HG03558 (cell line): ENCODE measurements around the gene TRIP6.

Source experiments
- ATAC-seq: cut with Tn5 transposase; IDR thresholded peaks from one replicate; pipeline ENCODE4 v1.9.1; 2021; ENCODE audit warnings: moderate number of reproducible peaks; ENCODE audit not compliant: unreplicated experiment; ENCODE audit errors: extremely low read depth

TRIP6 gene, protein sequence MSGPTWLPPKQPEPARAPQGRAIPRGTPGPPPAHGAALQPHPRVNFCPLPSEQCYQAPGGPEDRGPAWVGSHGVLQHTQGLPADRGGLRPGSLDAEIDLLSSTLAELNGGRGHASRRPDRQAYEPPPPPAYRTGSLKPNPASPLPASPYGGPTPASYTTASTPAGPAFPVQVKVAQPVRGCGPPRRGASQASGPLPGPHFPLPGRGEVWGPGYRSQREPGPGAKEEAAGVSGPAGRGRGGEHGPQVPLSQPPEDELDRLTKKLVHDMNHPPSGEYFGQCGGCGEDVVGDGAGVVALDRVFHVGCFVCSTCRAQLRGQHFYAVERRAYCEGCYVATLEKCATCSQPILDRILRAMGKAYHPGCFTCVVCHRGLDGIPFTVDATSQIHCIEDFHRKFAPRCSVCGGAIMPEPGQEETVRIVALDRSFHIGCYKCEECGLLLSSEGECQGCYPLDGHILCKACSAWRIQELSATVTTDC

DNA sequence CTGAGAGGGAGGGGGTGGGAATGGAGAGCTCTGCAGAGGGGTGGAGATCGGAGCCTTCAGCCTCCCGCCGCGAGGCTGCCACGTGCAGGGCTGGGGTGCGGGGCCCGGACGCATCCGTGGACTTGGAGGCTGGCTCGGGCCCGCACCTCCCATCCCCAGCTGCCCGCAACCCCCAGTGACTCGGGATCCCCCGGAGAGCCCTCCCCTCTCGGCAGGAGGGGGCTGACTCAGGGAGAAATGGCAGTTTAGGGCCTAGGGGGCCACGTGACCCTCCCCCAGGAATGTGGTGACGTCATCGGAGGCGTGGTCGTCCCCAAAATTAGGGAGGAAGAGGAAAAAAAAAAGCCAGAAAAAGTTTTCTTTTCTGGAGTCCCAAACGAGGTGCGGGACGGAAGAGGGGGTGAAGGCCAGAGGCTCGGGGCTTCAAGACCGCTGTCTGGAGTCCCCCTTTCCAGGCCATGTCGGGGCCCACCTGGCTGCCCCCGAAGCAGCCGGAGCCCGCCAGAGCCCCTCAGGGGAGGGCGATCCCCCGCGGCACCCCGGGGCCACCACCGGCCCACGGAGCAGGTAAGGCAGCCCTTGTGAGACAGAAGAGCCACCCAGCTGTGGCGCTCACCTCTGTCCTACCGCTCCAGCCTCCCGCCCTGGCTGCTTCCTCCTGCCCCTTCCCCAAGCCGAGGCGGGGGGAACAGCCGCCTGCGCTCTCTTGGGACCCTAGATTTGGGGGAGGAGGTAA lies at the start of gene TRIP6:
Gene TRIP6, plus strand, starts transcription at position 348 of the 736 bp plus-strand sequence. Its CDS starts 111 bp downstream, at position 459.
- ATAC-seq = no peak

DNA sequence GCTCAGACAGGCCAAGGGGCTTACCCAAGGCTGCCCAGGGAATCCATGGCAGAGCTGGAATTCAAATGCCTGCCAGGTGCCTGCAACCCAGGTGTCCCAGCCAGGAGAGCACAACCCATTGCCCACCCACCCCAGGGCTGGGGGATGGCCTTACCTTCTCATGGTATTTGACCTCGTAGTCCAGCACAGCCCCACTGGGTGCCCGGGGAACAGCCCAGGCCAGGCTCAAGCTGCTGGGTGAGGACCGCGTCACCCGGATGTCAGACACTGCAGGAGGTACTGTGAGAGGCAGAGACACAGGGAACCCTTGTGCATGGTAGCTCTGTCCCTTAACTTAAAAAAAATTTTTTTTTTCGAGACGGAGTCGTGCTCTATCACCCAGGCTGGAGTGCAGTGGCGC lies 48.8 kb upstream of the TRIP6 start:
- no peak for ATAC-seq

DNA sequence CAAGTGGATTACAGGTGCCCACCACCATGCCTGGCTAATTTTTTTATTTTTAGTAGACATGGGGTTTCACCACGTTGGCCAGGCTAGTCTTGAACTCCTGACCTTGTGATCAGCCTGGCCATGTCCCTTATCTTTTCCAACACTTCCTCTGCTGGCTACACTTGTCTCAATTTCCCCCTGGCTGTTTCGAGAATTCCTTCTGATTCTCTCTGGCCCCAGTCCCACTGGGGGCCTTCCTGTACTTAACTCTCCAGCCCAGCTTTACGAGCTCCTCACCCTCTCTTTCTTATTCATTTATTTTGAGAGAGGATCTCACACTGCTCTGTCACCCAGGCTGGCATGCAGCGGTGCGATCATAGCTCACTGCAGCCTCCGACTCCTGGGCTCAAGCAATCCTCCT lies 48.4 kb upstream of the TRIP6 start:
- no peak for ATAC-seq

DNA sequence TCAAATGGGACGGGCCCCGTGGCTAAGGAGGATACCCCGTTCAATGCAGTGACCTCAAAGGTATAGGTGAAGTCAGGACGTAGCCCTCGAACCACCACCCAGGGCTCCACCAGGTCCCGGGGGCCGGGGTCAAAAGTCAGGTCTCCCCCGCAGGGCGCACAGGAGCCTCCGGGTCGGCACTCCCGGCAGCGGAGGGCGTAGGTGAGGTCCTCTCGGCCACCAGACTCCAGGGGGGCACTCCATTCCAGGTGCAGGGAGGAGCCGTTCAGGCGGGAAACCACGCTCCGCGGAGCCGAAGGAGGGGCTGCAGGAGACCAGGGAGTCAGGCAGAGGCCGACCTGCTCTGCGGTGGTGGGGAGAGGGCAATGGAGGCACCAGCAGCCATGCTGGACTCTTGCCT lies 47.6 kb upstream of the TRIP6 start:
- no peak for ATAC-seq

DNA sequence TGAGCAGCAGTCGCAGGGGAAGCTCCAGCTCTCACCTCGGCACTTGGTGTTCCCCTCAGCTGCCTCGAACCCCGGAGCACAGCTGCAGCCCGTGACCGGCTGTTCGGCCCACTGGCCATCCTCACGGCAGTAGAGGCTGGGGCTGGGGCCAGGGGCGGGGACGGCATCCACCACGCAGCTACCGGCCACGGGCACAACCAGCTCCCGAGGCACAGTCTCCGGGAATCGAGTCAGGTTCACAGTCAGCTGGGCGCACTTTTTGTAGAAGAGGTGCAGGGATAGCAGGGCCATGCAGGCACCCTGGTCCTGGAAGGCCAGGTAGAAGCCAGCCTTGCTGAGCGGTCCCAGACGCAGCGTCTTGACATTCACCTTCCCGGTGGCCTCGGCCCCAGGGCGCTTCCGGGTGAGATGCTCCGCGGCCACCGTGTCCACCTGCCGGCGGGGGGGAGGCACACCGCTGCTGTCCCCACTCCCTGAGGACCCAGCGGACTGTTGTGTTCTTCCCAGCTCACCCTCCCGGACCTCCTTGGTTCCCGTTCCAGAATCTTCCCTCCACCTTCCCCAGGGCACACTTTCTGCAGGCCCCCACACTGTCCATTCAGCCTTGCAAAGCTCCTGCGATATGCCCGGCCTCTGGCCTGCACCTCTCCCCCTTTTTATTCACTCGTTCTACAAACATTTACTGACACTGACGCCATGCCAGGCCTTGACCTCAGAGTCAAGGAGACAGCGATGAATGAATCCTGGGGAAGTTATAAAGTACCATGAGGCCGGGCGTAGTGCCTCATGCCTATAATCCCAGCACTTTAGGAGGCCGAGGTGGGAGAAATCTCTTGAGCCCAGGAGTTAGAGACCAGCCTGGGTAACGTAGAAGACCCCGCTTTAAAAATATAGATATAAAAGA lies 44.7 kb upstream of the TRIP6 start:
- no peak for ATAC-seq

DNA sequence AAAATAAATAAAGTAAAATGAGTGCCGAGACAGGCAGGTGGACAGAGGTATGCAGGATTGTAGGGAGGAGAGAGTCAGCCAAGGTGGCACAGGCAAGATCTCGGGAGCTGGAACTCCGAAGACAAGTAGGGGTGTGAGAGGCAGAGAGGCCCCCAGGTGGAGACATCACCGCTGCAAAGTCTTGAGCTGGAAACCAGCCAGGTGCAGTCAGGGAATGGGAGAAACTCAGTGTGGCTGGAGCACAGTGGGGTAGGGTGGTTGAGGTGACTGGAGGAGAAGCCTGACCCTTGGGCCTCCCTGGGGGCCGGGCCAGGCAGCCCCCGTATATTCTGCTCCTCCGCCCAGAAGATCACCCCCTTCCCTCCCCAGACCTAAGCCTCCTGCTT lies 44.1 kb upstream of the TRIP6 start:
- no peak for ATAC-seq

DNA sequence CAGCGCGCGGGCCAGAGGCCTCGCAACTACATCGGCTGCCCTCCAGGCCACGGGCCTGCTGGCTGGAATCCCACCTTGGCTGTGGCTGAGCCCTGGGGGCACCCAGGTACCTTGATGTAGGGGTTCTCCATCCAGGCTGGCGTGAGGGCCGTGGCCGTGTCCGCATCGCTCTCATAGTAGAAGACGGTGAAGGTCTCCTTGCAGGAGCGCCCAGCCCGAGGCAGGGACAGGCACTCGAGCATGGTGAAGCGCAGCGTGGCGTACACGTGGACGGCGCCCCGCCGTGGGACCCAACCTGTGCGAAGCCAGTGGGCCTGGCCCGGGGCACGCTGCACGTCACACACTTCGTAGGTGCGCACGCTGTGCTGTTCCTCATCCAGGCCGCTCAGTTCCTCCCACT lies 43.7 kb upstream of the TRIP6 start:
- no peak for ATAC-seq

DNA sequence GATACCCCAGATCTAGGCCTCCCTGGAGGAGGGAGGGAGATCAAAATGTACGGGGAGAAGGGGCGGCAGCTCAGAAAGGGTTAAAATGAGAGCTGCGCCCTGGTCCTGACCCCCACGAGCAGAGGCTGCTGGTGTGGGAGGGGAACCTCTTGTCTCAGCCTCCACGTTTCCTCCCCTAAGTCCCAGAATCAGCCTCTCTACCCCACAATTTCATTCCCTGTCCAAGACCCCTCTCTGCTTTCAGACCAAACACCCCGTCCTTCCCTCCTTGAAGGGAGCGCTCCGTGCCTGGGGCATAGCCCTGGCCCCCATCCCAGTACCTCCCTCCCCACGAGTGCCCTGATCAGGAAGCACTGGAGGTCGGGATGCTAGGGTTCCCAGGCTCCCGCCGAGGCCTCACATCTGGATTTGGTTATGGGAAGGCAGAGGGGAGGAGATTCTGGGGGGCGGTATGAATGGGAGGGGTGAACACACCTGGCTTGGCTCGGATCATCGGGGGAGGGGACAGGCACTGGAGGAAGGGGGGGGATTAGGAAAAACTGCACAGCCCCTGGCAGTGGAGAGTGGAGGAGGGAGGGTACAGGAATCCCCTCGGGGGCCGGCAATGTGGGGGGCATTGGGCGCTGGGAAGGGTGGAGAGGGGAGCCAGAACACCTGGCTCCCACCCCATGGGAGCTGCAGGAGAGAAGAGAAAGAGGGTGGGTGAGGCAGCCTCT lies 42.5 kb upstream of the TRIP6 start:
- no peak for ATAC-seq

DNA sequence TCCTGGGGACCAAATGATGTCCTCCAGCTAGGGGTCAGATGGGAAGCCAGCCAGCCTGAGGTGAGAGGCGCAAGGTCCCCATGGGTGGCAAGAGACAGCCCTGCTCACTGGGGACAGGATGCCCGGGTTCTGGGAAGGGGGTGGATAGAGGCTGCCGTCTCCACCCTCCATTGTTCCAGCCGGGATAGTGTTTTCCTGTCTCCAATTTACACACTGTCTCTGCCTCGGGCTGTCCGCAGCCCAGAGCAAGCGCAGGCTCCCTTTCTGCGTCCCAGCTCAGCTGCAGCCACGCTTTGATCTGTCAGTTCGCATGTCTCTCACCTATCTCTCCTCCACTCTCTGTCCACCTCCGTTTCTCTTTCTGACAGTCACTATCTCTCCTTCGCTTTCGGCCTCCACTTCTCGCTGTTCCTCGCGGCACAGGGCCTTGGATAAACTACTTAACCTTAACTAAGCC lies 41.9 kb upstream of the TRIP6 start:
- no peak for ATAC-seq

DNA sequence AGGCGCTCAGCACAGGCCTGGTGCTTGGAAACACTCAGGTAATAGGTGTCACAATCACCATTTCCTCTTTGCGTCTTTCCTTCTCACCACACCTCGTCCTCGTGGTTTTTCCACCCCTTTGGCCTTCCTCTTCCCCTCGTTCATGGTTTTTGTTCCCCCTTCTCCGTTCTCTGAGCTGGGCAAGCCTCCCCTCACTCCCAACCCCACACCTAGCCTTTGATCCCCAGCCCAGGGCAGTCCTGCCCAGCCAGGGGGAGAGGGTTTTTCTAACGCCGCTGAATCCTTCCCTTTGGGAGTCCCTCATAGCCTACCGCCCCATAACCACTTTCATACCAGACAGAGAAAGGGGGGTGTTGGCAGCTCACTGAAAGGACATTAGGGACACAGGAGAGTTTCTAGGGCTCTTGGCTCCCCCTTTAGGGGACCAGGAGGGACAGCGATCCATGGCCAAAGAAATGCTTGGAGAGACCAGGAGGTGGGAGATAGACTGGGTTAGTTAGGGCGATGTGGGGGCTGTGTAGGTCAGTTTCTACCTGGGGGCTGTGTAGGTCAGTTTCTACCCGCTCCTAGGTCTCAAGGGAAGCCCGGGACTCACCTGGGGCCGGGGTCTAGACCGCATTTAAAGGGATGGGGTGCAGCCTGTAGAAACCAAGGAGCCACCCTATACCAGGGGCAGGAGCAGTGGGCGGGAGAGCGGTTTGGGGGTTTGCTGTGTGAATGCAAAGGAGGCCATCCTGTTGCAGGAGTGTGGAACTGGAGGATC lies 41.3 kb upstream of the TRIP6 start:
- ATAC-seq = no peak

DNA sequence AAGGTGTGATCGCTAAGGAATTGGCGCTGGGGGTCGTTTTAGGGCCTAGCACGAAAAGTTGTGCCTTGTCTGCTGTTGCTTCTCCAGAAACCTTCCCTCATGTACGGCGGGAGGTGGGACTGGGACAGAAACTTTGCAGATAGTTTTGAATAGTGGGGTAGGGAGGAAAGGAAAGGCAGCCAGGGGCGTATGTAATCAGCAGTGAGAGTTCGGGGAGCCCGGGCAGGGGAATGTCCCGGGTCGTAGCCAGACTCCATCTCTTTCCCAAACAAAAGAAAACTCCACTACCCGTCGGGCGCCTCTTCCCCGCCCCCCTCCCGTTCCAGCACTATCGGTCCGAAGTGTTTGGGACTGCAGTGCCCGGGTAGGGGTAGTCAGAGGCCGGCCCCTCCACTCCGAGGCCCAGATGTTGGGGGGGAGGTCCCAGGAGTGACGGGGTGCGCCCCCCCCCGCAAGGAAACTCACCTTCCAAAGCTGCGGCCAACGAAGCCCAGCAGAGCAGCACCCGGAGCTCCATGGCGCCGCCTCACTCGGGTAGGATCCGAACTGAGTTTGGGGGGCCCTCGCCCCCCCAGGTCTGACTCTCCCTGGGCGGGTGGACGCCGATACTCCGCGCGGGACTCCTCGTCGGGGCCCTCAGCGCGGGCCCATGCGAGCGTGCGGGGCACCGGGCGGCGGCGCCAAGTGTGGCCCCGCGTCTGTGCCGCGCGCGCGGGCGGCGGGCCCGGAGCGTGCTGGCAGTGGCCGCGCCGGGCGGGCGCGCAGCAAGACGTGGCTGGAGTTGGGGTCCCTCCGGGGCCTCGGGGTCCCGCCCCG lies 40.5 kb upstream of the TRIP6 start:
- no peak for ATAC-seq

DNA sequence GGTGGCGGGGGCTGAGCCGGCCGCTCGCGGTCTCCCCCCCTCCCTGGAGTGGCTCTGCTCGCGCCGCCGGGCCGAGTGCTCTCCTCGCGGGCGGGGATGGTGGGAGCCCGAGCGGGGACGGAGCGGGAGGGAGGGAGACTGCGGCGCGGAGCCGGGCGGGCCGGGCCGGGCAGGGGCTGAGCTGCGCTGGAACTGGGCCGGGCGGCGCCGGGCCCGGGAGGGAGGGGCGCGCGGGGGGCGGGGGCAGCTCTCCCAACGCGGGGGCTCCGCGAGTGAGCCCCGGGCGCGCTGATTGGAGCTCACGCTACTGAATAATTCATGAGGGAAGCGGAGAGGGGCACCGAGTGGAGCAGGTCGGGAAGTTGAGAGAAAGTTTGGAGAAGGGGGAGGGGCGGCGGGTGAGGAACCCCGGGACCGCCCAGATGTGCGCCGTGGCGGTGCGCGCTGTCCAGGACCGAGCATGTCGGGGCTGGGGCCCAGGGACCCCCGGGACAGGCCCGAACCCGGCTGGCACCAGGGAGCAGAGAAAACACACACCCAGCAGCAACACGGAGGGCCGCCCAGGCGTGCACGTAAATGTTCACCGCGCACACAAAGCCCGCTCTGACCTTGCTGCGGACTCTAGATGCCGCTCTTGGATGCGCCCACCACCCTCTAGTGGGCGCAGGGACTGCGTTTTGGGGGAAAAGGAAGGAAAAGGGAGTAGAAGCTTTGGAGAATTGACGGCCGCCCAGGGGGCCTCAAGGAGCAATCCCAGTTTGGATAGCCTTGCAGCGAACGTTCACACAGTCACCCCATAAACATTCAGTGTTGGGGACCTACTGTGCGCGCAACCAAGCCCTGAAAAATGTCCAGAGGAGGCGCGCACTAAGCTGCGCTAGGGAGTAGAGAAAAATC lies 39.6 kb upstream of the TRIP6 start, which contains the start of gene EPHB4:
Gene EPHB4, minus strand, starts transcription at position 194 of the 897 bp plus-strand sequence. CDS start 493 bp downstream, outside the sequence.
- no peak for ATAC-seq

DNA sequence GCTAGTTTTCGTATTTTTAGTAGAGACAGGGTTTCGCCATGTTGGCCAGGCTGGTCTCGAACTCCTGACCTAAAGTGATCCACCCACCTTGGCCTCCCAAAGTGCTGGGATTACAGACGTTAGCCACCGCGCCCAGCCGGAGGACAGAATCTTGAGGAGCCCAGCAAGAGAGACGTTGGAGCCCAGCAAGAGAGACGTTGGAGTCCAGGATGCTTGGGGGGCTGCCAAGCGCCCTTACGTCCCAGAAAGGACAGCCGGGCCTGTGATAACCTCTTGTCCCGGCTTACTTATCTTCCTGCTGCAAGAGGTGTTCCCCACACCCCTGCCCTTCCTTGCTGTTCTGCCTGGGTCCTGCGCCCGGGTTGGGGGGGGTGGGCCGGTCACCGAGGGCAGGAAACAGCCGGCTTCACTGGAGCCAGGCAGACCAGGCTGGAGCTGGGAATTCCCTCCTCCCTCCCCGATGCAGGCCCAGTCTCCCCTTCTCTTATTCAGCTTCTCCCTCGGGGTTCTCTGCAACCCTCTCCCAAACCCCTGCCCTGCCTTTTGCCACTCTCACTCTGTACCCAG lies 38.0 kb upstream of the TRIP6 start:
- no peak for ATAC-seq

DNA sequence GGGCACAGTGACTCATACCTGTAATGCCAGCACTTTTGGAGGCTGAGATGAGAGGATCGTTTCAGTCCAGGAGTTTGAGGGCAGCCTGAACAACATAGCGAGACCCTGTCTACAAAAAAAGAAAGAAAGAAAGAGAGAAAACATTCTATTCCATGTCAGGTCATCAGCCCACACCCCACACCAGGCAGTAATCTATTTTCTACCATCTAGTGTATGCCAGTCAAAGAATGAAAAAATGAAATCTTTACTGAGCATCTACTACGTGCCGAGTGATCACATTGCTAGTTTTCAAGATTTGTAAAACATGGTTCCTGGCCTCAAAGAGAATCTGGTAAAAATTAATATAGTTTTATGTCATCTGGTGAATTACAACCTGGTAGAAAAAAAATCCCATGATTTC lies 36.8 kb upstream of the TRIP6 start:
- no peak for ATAC-seq

DNA sequence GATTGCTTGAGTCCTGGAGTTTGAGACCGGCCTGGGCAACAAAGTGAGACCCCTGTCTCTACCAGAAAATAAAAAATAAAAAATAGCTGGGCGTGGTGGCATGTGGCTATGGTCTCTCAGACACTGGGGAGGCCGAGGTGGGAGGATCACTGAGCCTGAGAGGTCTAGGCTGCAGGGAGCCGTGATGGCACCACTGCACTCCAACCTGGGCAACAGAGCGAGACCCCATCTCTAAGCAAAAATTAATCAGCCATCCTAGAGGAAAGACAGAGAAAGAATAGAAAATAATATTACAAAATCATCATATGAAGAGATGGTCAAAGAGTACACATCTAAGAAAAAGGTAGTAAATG lies 34.9 kb upstream of the TRIP6 start:
- ATAC-seq = no peak

DNA sequence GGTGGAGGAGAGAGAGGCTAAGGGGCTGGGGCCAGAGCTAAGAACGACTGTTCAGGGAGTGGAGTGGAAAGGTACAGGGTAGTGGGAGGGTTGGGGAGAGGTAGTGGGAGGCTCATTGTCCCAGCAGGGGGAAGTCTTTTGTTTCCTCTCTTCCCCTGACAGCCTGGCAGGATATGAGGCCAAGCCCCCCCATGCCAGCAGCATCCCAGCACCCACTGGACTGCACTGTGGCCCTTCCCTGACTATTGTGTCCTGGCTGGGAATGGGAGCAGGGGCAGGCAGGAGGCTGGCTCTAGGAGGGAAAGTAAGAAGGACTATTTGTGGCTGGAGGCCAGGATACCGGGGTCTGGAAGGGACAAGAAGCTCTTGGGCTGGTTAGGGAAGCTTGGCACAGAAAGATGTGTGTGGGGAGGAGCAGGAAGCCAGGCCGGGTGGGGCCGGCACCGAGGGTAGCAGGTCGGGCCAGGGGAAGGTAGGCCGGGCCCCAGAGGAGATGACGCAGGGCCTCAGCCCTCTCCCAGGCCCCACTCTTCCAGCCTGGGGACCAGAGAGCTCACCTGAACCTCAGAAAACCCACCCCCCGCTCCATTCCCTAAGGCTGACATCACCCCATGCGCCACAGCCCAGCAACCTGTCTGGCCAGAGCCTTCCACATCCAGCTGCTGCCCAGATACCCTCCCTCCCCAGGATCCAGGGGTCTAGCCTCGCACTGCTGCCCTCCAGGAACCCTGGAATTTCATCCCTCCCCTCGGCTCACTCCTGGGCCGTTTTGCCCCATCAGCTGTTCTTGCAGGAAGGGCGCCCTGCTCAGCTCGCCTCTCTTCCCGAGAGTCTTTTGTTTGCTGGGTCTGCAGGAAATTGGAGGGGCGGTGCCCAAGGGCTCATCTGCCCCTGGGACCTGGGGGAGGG lies 31.0 kb upstream of the TRIP6 start:
- ATAC-seq = no peak
